T-helper 1 cell treated with Interleukin-12 subunit alpha and Interleukin-12 subunit beta and Interleukin-4 antibody, amounts not matched to agents 30 μg/mL and 1 μg/mL, for 36 hours (primary cell): ENCODE results near the gene NRP2.

Experiments
- H3K27ac Mint-ChIP-seq: one replicate; pipeline ENCODE4 v1.8.0; 2021; ENCODE audit warnings: mild to moderate bottlenecking, mixed read lengths
- H3K27me3 Mint-ChIP-seq: one replicate; pipeline ENCODE4 v1.8.0; 2021; ENCODE audit warnings: low read depth, mixed read lengths
- H3K36me3 Mint-ChIP-seq: one replicate; pipeline ENCODE4 v1.8.0; 2021; ENCODE audit warnings: low read depth, mixed read lengths
- H3K4me1 Mint-ChIP-seq: one replicate; pipeline ENCODE4 v1.8.0; 2021; ENCODE audit warnings: low read depth, mixed read lengths
- H3K4me3 Mint-ChIP-seq: one replicate; pipeline ENCODE4 v1.8.0; 2021; ENCODE audit warnings: mild to moderate bottlenecking, moderate library complexity, mixed read lengths
- H3K9me3 Mint-ChIP-seq: one replicate; pipeline ENCODE4 v1.8.0; 2021; ENCODE audit warnings: mixed read lengths

The NRP2 gene

DNA sequence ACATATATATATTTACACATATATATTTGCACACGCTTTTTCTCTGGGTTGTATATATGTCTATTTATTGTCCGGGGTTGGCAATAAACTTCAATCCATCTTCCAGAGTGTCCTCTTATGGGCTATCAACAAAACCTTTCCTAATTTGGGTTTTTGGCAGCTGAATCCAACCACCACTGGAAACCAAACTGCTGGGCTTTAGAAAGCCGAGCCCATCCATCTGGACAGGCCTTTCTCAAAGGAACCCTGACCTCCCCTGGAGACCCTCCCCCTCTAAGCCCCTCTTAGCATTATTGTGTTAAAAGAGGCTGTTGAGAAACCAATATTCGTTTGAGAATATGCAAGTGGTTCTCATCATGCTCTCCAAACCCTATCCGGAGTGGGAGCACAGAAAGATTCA, 153.6 kb downstream of the NRP2 start:
- peaks cover 13% of the 10 kb centered on the region for H3K27me3 Mint-ChIP-seq
- no peaks in the 10 kb centered on the region for H3K4me1 Mint-ChIP-seq
- H3K36me3 Mint-ChIP-seq: no peaks in the 10 kb centered on the region
- H3K4me3 Mint-ChIP-seq: no peak overlapping the region
- H3K27ac Mint-ChIP-seq: no peak overlapping the region
- no peaks in the 10 kb centered on the region for H3K9me3 Mint-ChIP-seq

DNA sequence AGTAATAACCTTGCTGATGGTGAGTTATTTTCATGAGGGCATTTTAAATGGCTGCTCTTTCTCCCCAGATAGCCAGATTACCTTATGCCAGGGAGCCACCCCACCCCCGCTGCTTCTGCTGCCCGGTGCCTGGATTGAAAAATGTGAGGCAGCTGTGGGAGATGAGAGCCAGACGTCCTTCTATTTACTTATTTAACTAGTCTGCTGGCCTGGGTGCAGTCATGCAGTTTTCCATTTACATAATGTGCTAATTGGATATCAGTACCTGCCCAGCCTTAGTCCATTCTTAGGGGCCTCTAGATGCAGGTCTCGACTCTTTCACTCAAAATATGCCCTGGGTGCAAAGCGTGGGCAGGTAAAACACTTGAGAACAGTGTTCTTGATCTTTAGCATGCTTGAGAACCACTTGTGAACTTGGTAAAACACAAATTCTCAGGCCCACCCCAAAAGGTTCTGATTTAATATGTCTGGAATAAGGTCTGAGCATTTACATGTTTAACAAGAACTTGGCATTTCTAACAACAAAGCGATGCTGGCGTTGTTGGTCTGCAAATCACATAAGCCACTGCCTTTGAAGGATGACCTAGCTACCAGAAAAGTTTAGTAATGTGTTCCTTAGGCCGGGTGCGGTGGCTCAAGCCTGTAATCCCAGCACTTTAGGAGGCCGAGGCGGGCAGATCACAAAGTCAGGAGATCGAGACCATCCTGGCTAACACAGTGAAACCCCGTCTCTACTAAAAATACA, 154.3 kb downstream of the NRP2 start:
- Mint-ChIP-seq H3K4me3 (no peak overlapping the region), H3K36me3 (no peaks in the 10 kb centered on the region), H3K4me1 (no peaks in the 10 kb centered on the region), H3K27ac (no peak overlapping the region), H3K27me3 (peaks cover 20% of the 10 kb centered on the region), H3K9me3 (no peaks in the 10 kb centered on the region)

DNA sequence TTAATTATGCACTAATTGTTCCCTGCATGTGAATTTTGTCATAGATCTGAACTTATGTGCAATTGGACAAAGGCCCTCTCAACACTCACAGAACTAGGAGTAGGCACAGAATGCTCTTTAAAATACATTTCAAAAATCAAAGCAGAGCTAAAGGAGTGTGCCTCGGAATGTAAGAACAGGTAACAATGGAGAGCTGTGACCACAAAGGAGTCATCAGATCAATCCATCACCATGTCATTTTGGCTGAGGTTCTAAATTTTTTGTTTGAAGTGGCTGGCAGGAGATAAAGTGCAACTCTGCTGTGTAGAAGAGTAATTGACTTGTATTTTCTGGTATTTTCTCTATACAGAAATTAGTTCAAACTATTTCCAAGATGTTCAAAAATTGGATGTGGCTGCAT, 155.4 kb downstream of the NRP2 start:
- no peaks in the 10 kb centered on the region for H3K4me1 Mint-ChIP-seq
- H3K36me3 Mint-ChIP-seq: no peaks in the 10 kb centered on the region
- H3K4me3 Mint-ChIP-seq: no peak overlapping the region
- H3K9me3 Mint-ChIP-seq: no peaks in the 10 kb centered on the region
- no peak overlapping the region for H3K27ac Mint-ChIP-seq
- H3K27me3 Mint-ChIP-seq: peaks cover 24% of the 10 kb centered on the region

DNA sequence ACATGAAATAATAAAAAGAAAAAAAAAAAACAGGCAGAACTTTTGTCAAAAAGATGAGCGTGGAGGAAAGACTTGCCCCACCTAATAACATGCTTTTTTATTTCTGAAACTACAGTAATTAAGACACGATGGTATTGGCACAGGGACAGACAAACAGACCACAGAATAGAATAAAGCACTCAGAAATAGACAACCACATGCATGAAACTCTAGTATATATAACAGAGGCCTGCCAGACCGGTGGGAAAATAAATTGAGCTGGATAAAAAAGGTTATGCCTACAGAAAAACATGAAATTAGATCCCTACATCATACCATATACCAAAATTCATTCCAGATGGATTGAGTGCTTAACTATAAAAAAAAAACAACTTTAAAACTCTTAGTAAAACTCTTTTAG, 163.1 kb downstream of the NRP2 start:
- H3K4me3 Mint-ChIP-seq: no peak overlapping the region
- H3K9me3 Mint-ChIP-seq: no peaks in the 10 kb centered on the region
- no peak overlapping the region for H3K27ac Mint-ChIP-seq
- no peaks in the 10 kb centered on the region for H3K4me1 Mint-ChIP-seq
- peaks cover 17% of the 10 kb centered on the region for H3K27me3 Mint-ChIP-seq
- no peaks in the 10 kb centered on the region for H3K36me3 Mint-ChIP-seq
